ENCODE measurements around the gene DNAH10. TPM values are rescaled to one million over a fixed set of nuclear protein-coding genes. Genes with fewer than 3 reads are reported as not detected.

The DNAH10 gene
- total RNA-seq, 1 donor from 2014 or later, result not detected

DNA sequence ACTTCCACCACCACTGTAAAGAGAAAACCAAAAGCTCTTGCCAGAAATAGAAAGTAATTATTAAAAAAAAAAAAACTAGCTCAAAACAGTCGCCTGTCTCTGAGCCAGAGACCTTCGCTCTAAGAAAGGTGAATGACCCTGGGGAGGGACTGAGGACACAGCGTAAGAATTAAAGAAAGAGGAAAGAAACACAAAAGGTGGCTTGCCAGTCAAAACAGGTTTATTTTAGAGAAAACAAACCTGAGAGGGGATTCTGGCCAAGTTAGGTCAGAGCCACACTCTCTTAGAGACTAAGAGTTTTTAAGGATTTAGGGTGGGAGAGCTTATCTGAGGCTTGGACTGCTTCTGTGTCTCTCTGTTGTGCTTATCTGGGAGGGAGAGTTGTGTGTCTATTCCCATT is 66.0 kb downstream of the DNAH10 start:
- intact Hi-C loops (cut with DNase I), result no loop called here
- Histone ChIP-seq H3K4me1 (no peaks in the 10 kb centered on the region), H3K4me3 (no peak overlapping the region), H3K9me3 (no peaks in the 10 kb centered on the region), H3K36me3 (no peaks in the 10 kb centered on the region), H3K27ac (no peak overlapping the region), H3K27me3 (no peaks in the 10 kb centered on the region)
- DNase-seq (ENCODE audit: low spot score in 2 of 2), result no peak
- TF ChIP-seq, protein P1, sequence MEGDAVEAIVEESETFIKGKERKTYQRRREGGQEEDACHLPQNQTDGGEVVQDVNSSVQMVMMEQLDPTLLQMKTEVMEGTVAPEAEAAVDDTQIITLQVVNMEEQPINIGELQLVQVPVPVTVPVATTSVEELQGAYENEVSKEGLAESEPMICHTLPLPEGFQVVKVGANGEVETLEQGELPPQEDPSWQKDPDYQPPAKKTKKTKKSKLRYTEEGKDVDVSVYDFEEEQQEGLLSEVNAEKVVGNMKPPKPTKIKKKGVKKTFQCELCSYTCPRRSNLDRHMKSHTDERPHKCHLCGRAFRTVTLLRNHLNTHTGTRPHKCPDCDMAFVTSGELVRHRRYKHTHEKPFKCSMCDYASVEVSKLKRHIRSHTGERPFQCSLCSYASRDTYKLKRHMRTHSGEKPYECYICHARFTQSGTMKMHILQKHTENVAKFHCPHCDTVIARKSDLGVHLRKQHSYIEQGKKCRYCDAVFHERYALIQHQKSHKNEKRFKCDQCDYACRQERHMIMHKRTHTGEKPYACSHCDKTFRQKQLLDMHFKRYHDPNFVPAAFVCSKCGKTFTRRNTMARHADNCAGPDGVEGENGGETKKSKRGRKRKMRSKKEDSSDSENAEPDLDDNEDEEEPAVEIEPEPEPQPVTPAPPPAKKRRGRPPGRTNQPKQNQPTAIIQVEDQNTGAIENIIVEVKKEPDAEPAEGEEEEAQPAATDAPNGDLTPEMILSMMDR (IDR thresholded peaks at IDR 0.05), result no peak

DNA sequence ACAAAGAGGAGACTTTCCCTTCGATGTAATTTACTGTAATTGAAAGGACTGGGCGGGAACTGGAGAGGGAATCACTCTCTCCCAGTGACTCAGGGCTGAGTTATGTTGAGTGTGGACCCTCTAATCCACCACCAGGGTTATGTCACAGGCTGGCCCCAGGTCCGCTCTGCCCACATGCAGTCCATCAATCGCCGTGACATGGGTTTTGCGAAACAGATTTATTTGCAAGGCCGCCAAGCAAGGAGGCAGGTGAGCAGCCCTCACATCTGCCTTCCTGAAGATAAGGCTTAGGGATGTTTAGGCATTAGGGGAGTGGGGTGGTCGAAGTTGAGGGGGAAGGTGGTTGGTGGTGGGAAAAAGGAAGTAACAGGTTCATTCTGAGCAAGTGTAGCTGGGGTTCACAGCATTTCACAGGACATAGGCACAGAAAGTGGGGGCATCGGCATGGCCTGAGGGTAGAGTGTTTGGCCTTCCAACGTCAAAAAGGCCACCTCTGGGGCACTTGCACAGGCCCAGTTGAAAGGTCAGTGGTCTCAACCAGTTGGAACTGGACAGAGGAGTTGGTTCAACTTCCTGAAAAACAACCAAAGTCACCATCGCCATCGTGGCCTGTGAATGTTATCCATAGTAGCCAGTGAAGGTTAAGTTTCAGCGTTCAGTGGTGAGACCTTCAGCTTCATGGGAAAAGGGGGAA is 66.9 kb downstream of the DNAH10 start:
- no peaks in the 10 kb centered on the region for H3K4me1 ChIP-seq
- no peaks in the 10 kb centered on the region for H3K36me3 ChIP-seq
- no peaks in the 10 kb centered on the region for H3K27me3 ChIP-seq
- H3K9me3 ChIP-seq, result no peaks in the 10 kb centered on the region
- H3K27ac ChIP-seq, result no peak overlapping the region
- H3K4me3 ChIP-seq, result no peak overlapping the region
- no peak for DNase-seq (ENCODE audit: low spot score in 2 of 2)
- TF ChIP-seq, protein P1 (IDR thresholded peaks at IDR 0.05), result no peak
- intact Hi-C loops (cut with DNase I), result no loop called here

DNA sequence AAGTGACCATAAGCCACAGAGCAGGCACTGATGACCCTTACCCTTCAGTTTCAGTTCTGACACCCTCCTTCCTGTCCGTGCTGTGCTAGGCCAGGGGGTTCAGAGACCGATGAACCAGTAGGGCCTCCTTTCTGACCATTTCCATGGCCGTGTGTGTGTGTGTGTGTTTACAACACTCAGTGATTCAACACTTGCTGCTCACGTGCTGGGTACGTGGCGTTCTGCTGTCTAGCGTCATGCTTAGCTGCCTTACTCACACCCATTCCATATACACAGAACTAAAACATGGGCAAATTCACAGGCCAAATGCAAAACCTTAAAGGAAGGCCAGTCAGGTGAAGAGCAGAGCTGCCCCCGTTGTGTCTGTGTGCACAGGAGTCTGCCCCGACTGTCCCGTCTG is 67.5 kb downstream of the DNAH10 start:
- intact Hi-C loops (cut with DNase I), result no loop called here
- no peaks in the 10 kb centered on the region for H3K4me1 ChIP-seq
- no peaks in the 10 kb centered on the region for H3K36me3 ChIP-seq
- no peak for DNase-seq (ENCODE audit: low spot score in 2 of 2)
- no peak overlapping the region for H3K4me3 ChIP-seq
- TF ChIP-seq, protein P1 (IDR thresholded peaks at IDR 0.05), result no peak
- H3K27me3 ChIP-seq, result no peaks in the 10 kb centered on the region
- H3K9me3 ChIP-seq, result no peaks in the 10 kb centered on the region
- no peak overlapping the region for H3K27ac ChIP-seq

DNA sequence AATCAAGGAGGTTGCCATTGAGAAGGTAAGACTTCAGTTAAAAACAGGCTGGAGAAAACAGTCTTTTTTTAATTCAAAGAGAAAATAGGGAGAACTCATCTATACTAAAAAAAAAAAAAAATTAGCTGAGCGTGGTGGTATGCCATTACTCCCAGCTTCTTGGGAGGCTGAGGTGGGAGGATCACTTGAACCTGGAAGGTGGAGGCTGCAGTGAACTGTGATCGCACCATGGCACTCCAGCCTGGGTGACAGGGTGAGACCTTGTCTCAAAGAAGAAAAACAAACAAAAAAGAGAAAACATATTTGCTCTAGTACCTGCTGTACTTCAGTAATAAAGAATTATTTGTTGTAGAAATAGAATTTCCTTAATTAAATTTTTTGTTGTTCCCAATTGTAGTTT is 68.6 kb downstream of the DNAH10 start:
- TF ChIP-seq, protein P1 (IDR thresholded peaks at IDR 0.05), result no peak
- intact Hi-C loops (cut with DNase I), result no loop called here

DNA sequence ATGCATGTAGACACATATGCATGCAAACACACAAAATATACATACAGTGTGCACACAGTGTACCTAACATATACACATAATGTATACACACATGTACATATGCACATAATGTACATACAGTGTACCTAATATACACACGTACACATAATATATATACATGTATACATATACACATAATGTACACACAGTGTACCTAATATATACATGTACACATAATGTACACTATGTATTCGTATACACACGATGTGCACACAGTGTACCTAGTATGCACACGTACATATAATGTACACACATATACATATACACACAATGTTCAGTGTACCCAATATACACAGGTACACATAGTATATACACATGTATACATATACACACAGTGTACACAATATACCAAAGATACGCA is 70.0 kb downstream of the DNAH10 start:
- intact Hi-C loops (cut with DNase I), result no loop called here
- DNase-seq (ENCODE audit: low spot score in 2 of 2), result no peak
- H3K9me3 ChIP-seq, result no peaks in the 10 kb centered on the region
- TF ChIP-seq, protein P1 (IDR thresholded peaks at IDR 0.05), result no peak
- no peaks in the 10 kb centered on the region for H3K27me3 ChIP-seq
- no peak overlapping the region for H3K4me3 ChIP-seq
- no peaks in the 10 kb centered on the region for H3K4me1 ChIP-seq
- no peaks in the 10 kb centered on the region for H3K36me3 ChIP-seq
- H3K27ac ChIP-seq, result no peak overlapping the region

More for the DNA sequence above, 68.6 kb downstream of the DNAH10 start:
- no peaks in the 10 kb centered on the region for H3K27me3 ChIP-seq
- H3K4me1 ChIP-seq, result no peaks in the 10 kb centered on the region
- no peak for DNase-seq (ENCODE audit: low spot score in 2 of 2)
- H3K36me3 ChIP-seq, result no peaks in the 10 kb centered on the region
- no peaks in the 10 kb centered on the region for H3K9me3 ChIP-seq
- no peak overlapping the region for H3K27ac ChIP-seq
- H3K4me3 ChIP-seq, result no peak overlapping the region

DNA sequence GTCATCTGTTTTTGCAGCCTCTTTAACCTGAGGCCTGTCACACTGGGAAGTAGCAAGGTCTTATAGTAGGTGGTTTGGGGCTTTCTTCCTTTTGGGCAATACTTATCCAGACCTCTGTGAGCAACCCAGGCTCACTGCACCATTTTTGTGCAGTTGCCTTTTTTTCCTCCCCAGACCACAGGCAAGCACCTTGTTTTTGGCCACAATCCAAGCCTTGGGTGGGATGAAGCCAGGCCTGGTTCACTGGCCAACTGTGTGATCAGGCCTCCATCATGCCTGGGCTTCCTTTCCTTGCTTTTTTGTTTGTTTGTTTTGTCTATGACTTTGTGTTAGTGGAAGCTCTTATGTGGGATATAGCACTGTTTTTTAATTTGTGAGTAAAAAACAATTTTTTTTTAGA is 71.7 kb downstream of the DNAH10 start:
- TF ChIP-seq, protein P1 (IDR thresholded peaks at IDR 0.05), result no peak

More for the DNA sequence above, 71.7 kb downstream of the DNAH10 start:
- no peak for DNase-seq (ENCODE audit: low spot score in 2 of 2)
- Histone ChIP-seq H3K9me3 (no peaks in the 10 kb centered on the region), H3K27ac (no peak overlapping the region), H3K4me3 (no peak overlapping the region), H3K4me1 (no peaks in the 10 kb centered on the region), H3K36me3 (no peaks in the 10 kb centered on the region), H3K27me3 (no peaks in the 10 kb centered on the region)
- intact Hi-C loops (cut with DNase I), result no loop called here
